ENCODE results near the gene TNNI3K.

Gene TNNI3K, protein sequence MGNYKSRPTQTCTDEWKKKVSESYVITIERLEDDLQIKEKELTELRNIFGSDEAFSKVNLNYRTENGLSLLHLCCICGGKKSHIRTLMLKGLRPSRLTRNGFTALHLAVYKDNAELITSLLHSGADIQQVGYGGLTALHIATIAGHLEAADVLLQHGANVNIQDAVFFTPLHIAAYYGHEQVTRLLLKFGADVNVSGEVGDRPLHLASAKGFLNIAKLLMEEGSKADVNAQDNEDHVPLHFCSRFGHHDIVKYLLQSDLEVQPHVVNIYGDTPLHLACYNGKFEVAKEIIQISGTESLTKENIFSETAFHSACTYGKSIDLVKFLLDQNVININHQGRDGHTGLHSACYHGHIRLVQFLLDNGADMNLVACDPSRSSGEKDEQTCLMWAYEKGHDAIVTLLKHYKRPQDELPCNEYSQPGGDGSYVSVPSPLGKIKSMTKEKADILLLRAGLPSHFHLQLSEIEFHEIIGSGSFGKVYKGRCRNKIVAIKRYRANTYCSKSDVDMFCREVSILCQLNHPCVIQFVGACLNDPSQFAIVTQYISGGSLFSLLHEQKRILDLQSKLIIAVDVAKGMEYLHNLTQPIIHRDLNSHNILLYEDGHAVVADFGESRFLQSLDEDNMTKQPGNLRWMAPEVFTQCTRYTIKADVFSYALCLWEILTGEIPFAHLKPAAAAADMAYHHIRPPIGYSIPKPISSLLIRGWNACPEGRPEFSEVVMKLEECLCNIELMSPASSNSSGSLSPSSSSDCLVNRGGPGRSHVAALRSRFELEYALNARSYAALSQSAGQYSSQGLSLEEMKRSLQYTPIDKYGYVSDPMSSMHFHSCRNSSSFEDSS

DNA sequence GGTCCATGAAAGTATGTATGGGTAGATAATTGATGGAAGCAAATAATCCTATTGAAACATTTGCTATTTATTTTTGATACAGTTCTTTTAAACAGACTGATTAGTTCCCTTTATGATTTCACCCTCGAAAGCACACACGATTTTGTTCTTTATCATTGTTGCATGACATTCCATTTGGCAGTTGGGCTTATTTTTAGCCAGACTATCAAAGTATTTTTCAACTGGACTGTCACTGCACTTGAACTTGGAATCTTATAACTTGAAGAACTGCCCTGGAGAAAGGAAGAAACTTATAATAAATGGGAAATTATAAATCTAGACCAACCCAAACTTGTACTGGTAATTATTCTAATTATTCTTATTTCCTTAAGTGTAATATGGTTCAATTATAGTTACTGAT lies at the start of gene TNNI3K:
Gene TNNI3K, plus strand, starts transcription at position 235 of the 400 bp plus-strand sequence. Its CDS starts 65 bp downstream, at position 300.
- Histone ChIP-seq H3K9me3 (ENCODE audit: control insufficient read depth, insufficient read depth, low read length) (no peaks in the 10 kb centered on the region), H3K27ac (ENCODE audit: low read depth, low read length) (no peak within 1 kb of the TSS), H3K36me3 (ENCODE audit: control insufficient read depth, insufficient read depth, low read length) (no peaks in the 10 kb centered on the region), H3K9ac (ENCODE audit: low read depth, low read length) (no peak within 1 kb of the TSS), H3K4me1 (ENCODE audit: control insufficient read depth, insufficient read depth, low read length) (no peaks in the 10 kb centered on the region), H3K4me3 (ENCODE audit: low read depth, low read length) (no peak within 1 kb of the TSS), H3K27me3 (ENCODE audit: control insufficient read depth, insufficient read depth, low read length) (no peaks in the 10 kb centered on the region)

DNA sequence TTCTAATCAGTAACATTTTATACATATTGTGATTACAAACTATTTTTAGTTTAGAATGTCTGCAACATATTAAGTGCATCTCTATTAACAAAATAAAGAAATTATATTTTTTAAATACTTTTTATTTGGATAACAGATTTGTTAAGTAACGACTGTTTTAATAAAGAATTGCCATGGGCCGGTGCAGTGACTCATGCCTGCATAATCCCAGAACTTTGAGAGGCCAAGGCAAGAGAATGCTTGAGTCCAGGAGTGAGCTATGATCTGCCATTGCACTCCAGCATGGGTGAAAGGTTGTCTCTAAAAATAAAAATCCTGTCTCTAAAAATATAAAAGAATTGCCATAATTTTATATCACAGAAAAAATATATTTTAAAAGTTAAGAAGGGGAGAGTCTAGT lies 41.3 kb upstream of the TNNI3K start:
- H3K4me1 ChIP-seq (ENCODE audit: control insufficient read depth, insufficient read depth, low read length), result peaks cover 3% of the 10 kb centered on the region; the same call in 1 of the 2 replicates
- H3K27me3 ChIP-seq (ENCODE audit: control insufficient read depth, insufficient read depth, low read length), result no peaks in the 10 kb centered on the region
- no peak overlapping the region for H3K9ac ChIP-seq (ENCODE audit: low read depth, low read length)
- H3K4me3 ChIP-seq (ENCODE audit: low read depth, low read length), result no peak overlapping the region
- H3K27ac ChIP-seq (ENCODE audit: low read depth, low read length), result no peak overlapping the region
- no peaks in the 10 kb centered on the region for H3K36me3 ChIP-seq (ENCODE audit: control insufficient read depth, insufficient read depth, low read length)
- no peaks in the 10 kb centered on the region for H3K9me3 ChIP-seq (ENCODE audit: control insufficient read depth, insufficient read depth, low read length)

DNA sequence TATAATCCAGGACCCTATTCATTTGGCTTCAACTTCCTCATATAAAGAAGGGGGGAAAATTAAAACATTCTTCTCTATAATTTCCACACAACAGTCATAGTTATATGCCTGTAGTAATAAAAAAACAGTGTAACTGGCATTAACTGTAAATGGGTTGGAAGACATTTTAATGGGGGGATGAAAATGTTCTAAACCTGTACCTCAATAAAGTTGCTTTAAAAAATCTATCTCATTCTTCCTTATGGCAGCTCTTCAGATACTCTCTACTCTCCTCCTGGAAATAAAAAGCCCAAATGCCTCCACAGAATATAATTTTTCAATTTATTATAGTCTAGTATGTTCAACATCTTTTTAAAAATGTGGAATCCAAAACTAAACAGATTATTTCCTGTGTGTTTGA lies 39.8 kb upstream of the TNNI3K start:
- H3K9me3 ChIP-seq (ENCODE audit: control insufficient read depth, insufficient read depth, low read length), result no peaks in the 10 kb centered on the region
- H3K36me3 ChIP-seq (ENCODE audit: control insufficient read depth, insufficient read depth, low read length), result no peaks in the 10 kb centered on the region
- no peak overlapping the region for H3K9ac ChIP-seq (ENCODE audit: low read depth, low read length)
- H3K27ac ChIP-seq (ENCODE audit: low read depth, low read length), result no peak overlapping the region
- no peaks in the 10 kb centered on the region for H3K27me3 ChIP-seq (ENCODE audit: control insufficient read depth, insufficient read depth, low read length)
- H3K4me3 ChIP-seq (ENCODE audit: low read depth, low read length), result no peak overlapping the region
- H3K4me1 ChIP-seq (ENCODE audit: control insufficient read depth, insufficient read depth, low read length), result peaks cover 3% of the 10 kb centered on the region; the same call in 1 of the 2 replicates

DNA sequence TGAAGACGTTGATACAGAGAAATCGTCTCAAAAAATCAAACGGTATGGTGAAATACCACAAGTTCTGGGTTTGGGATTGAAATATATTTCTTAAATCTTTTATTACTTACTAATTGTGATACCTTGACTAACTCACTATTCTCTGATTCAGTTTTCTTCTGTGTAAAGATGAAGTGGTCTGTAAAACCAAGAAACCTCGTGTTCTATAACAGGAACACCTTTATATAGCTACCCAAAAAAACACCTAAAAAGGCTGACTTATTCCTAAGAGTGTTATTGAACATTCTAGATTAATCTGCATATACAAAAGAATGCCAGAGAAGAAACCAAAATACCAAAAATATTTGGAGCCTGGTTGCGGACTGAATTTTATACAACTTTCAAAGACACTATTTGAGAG lies 37.9 kb upstream of the TNNI3K start:
- H3K27ac ChIP-seq (ENCODE audit: low read depth, low read length), result no peak overlapping the region
- 0 out of 2 replicates have a peak overlapping the region, but pooled peaks have one; percentile 33 for H3K9ac ChIP-seq (ENCODE audit: low read depth, low read length)
- H3K36me3 ChIP-seq (ENCODE audit: control insufficient read depth, insufficient read depth, low read length), result no peaks in the 10 kb centered on the region
- peaks cover 3% of the 10 kb centered on the region; the same call in 1 of the 2 replicates for H3K4me1 ChIP-seq (ENCODE audit: control insufficient read depth, insufficient read depth, low read length)
- peak overlapping the region; percentile 88; the same call in 1 of the 2 replicates for H3K4me3 ChIP-seq (ENCODE audit: low read depth, low read length)
- no peaks in the 10 kb centered on the region for H3K27me3 ChIP-seq (ENCODE audit: control insufficient read depth, insufficient read depth, low read length)
- H3K9me3 ChIP-seq (ENCODE audit: control insufficient read depth, insufficient read depth, low read length), result no peaks in the 10 kb centered on the region

DNA sequence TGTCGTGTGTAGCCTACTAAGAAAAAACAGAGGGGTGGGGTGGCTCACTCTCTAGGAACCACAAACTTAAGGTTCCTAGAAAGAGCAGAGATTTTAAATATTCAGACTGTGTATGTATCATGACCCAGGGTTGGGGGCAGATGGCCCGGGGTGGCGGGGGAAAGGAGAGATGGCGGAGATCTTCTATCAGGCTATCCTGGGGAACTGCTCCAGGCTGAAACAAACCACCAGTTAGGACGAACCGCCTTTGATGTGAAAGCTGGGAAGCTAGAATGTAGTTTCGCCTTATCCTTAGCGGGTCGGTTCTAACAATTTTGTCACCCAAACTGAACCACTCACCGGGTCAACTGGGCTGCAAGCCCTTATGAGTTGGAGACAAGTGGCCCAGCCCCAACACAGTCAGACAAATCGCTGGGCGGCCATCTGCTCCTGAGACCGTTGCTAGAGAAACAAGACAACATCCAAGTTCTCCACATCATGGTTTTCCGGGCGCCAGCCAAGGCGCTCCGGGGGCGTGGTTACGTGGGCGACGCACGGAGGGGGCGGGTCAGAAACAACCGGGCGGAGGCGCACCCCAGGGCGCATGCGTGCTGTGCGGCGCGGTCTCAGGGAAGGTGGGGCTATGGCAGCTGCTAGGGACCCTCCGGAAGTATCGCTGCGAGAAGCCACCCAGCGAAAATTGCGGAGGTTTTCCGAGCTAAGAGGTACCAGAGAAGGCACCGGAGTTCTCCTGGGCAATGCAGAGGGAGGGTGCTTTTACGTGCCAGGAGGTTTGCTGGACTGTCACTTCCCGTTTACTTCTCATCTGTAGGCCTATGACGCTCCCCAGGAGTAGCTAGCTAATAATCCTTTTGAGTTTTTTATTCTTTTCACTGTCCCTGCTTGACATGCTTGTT lies 37.3 kb upstream of the TNNI3K start, which contains the start of the genes FPGT and LRRIQ3:
Gene FPGT, plus strand, starts transcription at position 586 of the 896 bp plus-strand sequence. Its CDS starts 37 bp downstream, at position 623.
Gene LRRIQ3, minus strand, starts transcription at position 520 of the 896 bp plus-strand sequence. CDS start 14,492 bp downstream, outside the sequence.
- Histone ChIP-seq H3K9me3 (ENCODE audit: control insufficient read depth, insufficient read depth, low read length) (no peaks in the 10 kb centered on the region), H3K27me3 (ENCODE audit: control insufficient read depth, insufficient read depth, low read length) (no peaks in the 10 kb centered on the region), H3K9ac (ENCODE audit: low read depth, low read length) (peak within 1 kb of the TSS; percentile 50), H3K4me1 (ENCODE audit: control insufficient read depth, insufficient read depth, low read length) (peaks cover 3% of the 10 kb centered on the region; the same call in 1 of the 2 replicates), H3K36me3 (ENCODE audit: control insufficient read depth, insufficient read depth, low read length) (no peaks in the 10 kb centered on the region), H3K4me3 (ENCODE audit: low read depth, low read length) (peak within 1 kb of the TSS; percentile 88), H3K27ac (ENCODE audit: low read depth, low read length) (peak within 1 kb of the TSS; percentile 45)

DNA sequence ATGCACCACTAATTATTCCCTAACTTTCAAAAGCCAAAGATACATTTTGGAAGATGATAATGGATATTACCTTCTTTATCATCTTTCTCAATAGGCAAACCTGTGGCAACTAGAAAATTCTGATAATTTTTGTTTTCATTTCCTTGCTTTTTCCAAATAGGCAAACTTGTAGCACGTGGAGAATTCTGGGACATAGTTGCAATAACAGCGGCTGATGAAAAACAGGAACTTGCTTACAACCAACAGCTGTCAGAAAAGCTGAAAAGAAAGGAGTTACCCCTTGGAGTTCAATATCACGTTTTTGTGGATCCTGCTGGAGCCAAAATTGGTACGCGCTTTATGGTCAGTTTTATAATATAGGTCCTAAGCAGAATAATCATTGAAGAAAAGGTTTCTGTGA lies 35.7 kb upstream of the TNNI3K start:
- Histone ChIP-seq H3K4me1 (ENCODE audit: control insufficient read depth, insufficient read depth, low read length) (peaks cover 3% of the 10 kb centered on the region; the same call in 1 of the 2 replicates), H3K9me3 (ENCODE audit: control insufficient read depth, insufficient read depth, low read length) (no peaks in the 10 kb centered on the region), H3K36me3 (ENCODE audit: control insufficient read depth, insufficient read depth, low read length) (no peaks in the 10 kb centered on the region), H3K9ac (ENCODE audit: low read depth, low read length) (no peak overlapping the region), H3K27me3 (ENCODE audit: control insufficient read depth, insufficient read depth, low read length) (no peaks in the 10 kb centered on the region), H3K27ac (ENCODE audit: low read depth, low read length) (no peak overlapping the region), H3K4me3 (ENCODE audit: low read depth, low read length) (no peak overlapping the region)

DNA sequence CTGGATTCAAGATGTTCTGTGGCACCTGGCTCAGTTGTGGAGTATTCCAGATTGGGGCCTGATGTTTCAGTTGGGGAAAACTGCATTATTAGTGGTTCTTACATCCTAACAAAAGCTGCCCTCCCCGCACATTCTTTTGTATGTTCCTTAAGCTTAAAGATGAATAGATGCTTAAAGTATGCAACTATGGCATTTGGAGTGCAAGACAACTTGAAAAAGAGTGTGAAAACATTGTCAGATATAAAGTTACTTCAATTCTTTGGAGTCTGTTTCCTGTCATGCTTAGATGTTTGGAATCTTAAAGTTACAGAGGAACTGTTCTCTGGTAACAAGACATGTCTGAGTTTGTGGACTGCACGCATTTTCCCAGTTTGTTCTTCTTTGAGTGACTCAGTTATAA lies 29.9 kb upstream of the TNNI3K start:
- no peak overlapping the region for H3K27ac ChIP-seq (ENCODE audit: low read depth, low read length)
- H3K9me3 ChIP-seq (ENCODE audit: control insufficient read depth, insufficient read depth, low read length), result no peaks in the 10 kb centered on the region
- no peak overlapping the region for H3K9ac ChIP-seq (ENCODE audit: low read depth, low read length)
- H3K27me3 ChIP-seq (ENCODE audit: control insufficient read depth, insufficient read depth, low read length), result no peaks in the 10 kb centered on the region
- H3K4me1 ChIP-seq (ENCODE audit: control insufficient read depth, insufficient read depth, low read length), result no peaks in the 10 kb centered on the region
- no peak overlapping the region for H3K4me3 ChIP-seq (ENCODE audit: low read depth, low read length)
- no peaks in the 10 kb centered on the region for H3K36me3 ChIP-seq (ENCODE audit: control insufficient read depth, insufficient read depth, low read length)

DNA sequence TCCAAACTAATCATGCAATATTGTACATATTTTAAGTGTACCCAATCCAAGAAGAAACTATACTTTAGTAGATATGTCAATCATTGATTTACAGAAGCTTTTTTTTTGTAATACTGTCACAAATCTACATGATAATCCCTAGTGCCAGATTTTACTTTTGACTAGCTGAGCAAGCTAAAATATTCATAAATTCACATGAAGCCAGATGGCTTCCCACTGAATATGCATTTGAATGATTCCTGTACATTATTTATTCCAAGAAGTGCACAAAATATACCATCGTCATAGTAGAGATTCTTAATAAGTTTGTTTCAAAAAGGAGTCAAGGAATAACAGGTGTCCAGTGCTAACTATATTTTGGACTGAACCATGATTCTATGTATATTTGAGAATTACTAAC lies 20.0 kb upstream of the TNNI3K start:
- H3K9me3 ChIP-seq (ENCODE audit: control insufficient read depth, insufficient read depth, low read length), result no peaks in the 10 kb centered on the region
- H3K4me3 ChIP-seq (ENCODE audit: low read depth, low read length), result no peak overlapping the region
- no peaks in the 10 kb centered on the region for H3K27me3 ChIP-seq (ENCODE audit: control insufficient read depth, insufficient read depth, low read length)
- no peak overlapping the region for H3K9ac ChIP-seq (ENCODE audit: low read depth, low read length)
- no peak overlapping the region for H3K27ac ChIP-seq (ENCODE audit: low read depth, low read length)
- no peaks in the 10 kb centered on the region for H3K36me3 ChIP-seq (ENCODE audit: control insufficient read depth, insufficient read depth, low read length)
- H3K4me1 ChIP-seq (ENCODE audit: control insufficient read depth, insufficient read depth, low read length), result no peaks in the 10 kb centered on the region; the same call in 1 of the 2 replicates

DNA sequence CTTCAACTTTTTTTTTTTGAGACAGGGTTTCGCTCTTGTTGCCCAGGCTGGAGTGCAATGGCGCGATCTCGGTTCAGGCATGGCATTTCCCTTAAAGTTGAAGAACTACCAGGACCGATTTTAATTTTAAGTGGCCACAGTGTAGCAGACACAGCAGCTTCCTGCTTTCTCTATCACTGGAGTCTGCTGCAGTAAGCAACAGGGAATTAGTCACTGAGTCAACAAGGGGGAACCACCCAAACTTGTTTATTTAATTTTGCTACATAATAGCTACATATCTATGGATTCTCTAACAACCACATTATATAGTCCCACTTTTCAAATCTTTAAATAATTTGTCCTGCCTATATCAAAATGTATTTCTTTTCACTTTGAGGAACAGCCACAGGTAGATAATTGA lies 12.5 kb upstream of the TNNI3K start:
- Histone ChIP-seq H3K27me3 (ENCODE audit: control insufficient read depth, insufficient read depth, low read length) (no peaks in the 10 kb centered on the region), H3K4me3 (ENCODE audit: low read depth, low read length) (no peak overlapping the region), H3K36me3 (ENCODE audit: control insufficient read depth, insufficient read depth, low read length) (no peaks in the 10 kb centered on the region), H3K27ac (ENCODE audit: low read depth, low read length) (no peak overlapping the region), H3K9me3 (ENCODE audit: control insufficient read depth, insufficient read depth, low read length) (no peaks in the 10 kb centered on the region), H3K4me1 (ENCODE audit: control insufficient read depth, insufficient read depth, low read length) (no peaks in the 10 kb centered on the region), H3K9ac (ENCODE audit: low read depth, low read length) (no peak overlapping the region)

DNA sequence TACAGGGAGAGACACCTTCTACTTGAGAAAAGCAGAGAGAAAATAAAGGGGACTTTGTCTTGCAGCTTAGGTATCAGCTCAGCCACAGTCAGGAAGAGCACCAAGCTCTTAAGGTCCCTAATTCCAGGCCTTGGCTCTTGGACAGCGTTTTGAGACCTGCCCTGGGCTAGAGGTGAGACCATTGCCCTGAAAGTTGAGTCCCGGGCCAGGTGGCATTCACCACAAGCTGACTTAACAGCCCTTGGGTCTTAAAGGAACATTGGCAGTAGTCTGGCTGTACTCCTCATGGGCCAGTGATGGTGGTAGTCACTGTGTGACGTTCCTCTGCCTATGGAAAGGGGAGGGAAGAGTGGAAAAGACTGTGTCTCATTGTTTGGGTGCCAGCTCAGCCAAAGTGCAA lies 11.7 kb upstream of the TNNI3K start:
- no peaks in the 10 kb centered on the region for H3K36me3 ChIP-seq (ENCODE audit: control insufficient read depth, insufficient read depth, low read length)
- H3K27me3 ChIP-seq (ENCODE audit: control insufficient read depth, insufficient read depth, low read length), result no peaks in the 10 kb centered on the region
- no peak overlapping the region for H3K4me3 ChIP-seq (ENCODE audit: low read depth, low read length)
- H3K9me3 ChIP-seq (ENCODE audit: control insufficient read depth, insufficient read depth, low read length), result no peaks in the 10 kb centered on the region
- no peak overlapping the region for H3K9ac ChIP-seq (ENCODE audit: low read depth, low read length)
- H3K4me1 ChIP-seq (ENCODE audit: control insufficient read depth, insufficient read depth, low read length), result no peaks in the 10 kb centered on the region
- H3K27ac ChIP-seq (ENCODE audit: low read depth, low read length), result no peak overlapping the region
